GM12873 (cell line): Measurements from ENCODE around the gene TMEM100.

Source experiments
- TF ChIP-seq, protein P1 (sequence below): IDR thresholded peaks from 2 replicates; pipeline ENCODE4 v1.5.1; 2012; ENCODE audit warnings: low read depth, mild to moderate bottlenecking, moderate library complexity, low read length, control low read depth; ENCODE audit not compliant: insufficient read depth; ENCODE audit errors: missing control alignments

The TMEM100 gene

DNA sequence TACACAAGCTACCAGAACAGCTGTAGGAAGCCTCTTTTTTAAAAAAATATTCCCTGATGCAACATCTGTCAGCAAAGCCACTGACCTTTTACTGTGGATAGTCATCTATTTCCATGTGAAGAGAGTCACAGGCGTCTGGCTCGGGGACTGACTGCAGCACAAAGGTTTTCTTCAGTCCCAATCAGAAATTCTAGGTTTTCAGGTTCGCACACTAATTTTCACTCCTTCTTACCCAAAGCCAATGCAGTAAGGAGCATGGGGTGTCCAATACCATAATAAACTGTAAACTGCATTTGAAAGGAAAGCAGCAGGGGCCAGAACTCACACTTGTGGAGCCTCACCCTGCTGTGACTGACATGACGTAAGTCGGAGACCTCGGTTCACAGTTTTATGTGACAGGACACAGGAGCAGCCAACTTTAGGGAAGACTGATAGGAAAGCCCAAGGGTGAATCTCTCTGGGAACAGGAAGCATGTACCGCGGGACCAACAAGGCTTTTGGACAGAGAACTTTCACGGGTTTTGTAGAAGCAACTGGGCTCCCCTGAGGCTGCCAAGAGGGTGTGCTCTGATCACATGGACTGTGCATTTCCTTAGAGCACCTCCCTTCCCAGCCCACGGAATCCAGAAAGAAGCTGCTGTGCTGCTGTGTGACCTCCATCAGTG, 9.1 kb upstream of the TMEM100 start:
- TF ChIP-seq, protein P1, sequence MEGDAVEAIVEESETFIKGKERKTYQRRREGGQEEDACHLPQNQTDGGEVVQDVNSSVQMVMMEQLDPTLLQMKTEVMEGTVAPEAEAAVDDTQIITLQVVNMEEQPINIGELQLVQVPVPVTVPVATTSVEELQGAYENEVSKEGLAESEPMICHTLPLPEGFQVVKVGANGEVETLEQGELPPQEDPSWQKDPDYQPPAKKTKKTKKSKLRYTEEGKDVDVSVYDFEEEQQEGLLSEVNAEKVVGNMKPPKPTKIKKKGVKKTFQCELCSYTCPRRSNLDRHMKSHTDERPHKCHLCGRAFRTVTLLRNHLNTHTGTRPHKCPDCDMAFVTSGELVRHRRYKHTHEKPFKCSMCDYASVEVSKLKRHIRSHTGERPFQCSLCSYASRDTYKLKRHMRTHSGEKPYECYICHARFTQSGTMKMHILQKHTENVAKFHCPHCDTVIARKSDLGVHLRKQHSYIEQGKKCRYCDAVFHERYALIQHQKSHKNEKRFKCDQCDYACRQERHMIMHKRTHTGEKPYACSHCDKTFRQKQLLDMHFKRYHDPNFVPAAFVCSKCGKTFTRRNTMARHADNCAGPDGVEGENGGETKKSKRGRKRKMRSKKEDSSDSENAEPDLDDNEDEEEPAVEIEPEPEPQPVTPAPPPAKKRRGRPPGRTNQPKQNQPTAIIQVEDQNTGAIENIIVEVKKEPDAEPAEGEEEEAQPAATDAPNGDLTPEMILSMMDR: no peak

DNA sequence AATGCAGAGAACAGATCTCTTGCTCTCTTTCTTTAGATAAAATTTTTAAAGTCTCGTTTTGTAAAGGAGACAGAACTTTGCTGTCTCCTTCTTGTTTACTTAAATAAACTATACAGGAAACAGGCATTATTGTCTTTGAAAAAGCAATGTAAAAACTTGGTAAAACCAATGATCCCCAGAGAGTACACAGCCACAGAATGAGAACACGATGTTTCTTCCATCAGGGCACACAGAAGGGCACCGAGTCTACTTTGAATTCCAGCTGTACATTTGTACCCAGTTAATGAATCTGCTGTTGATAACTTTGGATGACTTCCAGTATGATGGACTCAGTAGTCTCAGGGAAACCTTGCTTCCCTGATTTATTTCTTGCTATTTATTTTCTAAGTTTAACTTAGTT, 8.1 kb upstream of the TMEM100 start:
- TF ChIP-seq, protein P1: no peak

DNA sequence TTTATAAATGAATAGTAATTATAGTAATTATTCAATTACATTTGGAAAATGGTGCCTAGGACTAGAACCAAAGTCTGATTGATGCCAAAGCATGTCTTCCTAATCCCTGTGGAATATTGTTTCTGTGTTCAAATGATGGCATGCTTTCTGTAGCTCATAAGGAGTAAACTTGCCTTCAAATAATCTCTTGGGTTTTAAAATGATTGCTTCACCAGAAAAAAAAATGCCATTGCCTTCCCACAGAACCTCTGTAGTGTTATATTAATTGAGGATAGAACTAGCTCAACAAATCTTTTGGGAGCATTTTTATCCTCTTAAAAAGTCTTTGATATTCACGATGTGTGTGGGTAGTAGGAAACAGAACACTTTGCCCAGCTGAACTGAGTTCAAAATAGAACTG, 7.7 kb upstream of the TMEM100 start:
- TF ChIP-seq, protein P1: no peak

GRCh38 chr17:55729484-55729883, 6.8 kb upstream of the TMEM100 start:
- TF ChIP-seq, protein P1: no peak

DNA sequence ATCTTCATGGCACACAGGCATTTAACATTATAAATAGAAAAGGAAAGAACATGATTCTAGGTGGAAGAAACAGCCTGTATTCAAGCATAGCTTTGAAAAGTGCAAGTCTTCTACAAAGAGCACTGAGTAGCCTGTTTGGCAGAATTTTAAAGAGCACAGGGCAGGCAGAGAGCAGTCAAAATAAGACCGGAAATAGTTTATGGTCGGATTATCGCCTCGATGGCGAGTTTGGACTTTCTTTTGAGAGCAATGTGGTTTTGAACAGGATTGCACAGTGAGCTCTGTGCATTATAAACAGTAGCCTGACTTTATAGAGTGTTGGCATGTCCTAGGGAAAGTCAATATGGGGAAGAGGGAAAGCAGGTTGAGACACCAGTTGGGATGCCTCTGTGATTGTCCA, 6.2 kb upstream of the TMEM100 start:
- TF ChIP-seq, protein P1: no peak

GRCh38 chr17:55728361-55728760, 5.7 kb upstream of the TMEM100 start:
- TF ChIP-seq, protein P1: no peak

DNA sequence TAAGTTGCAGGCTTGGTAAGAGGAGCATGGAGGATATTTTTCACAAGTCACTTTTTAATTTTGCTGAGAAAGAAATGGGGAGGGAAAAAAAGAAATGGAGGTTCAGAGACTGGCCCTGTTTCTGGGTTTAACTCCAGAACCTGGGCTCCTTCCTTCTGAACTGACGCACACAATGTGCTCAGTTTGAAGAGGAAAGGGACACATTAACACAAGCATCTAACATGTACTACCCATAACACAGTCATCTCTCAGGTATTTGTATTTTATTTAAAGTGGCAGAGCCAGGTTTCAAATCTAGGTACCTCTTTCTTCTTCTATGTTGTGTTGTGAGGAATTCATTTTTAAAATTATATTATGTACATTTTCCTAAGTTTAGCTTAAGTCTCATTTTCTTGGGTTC, 5.3 kb upstream of the TMEM100 start:
- TF ChIP-seq, protein P1: no peak
